Body of pancreas (tissue), 4 donors: Measurements from ENCODE around the gene VAMP4.

Experiments used
- POLR2A ChIP-seq, 3 donors: fragments of 450-650 bp; IDR thresholded peaks; one replicate each; pipeline ENCODE4 v1.6.1; 2016; ENCODE audit warnings: antibody characterized with exemption in 3 of 3, mild to moderate bottlenecking in 2 of 3
- TF ChIP-seq, protein P1 (sequence below), 7 experiments: fragments of 450-650 bp in 4 of 7; fragments of 200-600 bp in 3 of 7; sonication (generic) in 3 of 7; IDR thresholded peaks; one replicate each; pipeline ENCODE4 v1.5.1; 2016 to 2019; ENCODE audit warnings: antibody characterized with exemption in 7 of 7

DNA sequence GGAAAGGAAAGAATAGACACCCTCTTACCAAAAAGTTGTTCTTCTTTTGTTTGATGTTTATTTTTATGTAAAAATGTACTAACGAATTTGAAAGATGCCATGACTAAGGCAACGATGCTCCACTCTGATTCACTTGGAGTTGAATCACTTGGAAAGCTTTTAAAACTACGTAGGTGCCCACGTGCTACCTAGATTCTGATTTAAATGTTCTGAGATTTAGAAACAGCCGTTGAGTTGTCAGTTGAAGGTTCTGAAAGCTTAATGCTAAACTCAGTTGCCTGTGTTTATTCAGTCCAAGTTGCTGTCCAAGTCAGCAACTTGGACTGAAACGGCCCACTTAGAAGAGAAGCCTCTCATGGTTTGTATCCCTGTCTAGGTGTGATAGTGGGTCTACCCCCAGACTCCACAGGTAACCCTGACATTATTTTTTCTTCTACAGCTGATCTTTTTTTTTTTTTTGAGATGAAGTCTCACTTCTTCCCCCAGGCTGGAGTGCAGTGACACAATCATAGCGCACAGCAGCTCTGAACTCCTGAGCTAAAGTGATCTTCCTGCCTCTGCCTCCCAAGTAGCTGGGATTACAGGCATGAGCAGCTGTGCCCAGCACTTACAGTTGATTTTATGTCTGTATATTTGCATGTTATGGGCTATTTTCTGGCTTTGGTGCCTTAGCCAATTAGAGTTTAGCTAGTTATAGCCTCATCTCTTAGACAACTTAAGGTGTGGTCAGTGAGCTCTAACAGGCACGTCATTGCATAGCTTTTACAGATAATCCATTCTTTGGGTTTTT is 1.4 kb upstream of the VAMP4 start:
- TF ChIP-seq, protein P1, sequence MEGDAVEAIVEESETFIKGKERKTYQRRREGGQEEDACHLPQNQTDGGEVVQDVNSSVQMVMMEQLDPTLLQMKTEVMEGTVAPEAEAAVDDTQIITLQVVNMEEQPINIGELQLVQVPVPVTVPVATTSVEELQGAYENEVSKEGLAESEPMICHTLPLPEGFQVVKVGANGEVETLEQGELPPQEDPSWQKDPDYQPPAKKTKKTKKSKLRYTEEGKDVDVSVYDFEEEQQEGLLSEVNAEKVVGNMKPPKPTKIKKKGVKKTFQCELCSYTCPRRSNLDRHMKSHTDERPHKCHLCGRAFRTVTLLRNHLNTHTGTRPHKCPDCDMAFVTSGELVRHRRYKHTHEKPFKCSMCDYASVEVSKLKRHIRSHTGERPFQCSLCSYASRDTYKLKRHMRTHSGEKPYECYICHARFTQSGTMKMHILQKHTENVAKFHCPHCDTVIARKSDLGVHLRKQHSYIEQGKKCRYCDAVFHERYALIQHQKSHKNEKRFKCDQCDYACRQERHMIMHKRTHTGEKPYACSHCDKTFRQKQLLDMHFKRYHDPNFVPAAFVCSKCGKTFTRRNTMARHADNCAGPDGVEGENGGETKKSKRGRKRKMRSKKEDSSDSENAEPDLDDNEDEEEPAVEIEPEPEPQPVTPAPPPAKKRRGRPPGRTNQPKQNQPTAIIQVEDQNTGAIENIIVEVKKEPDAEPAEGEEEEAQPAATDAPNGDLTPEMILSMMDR (IDR thresholded peaks at IDR 0.05) = no peak
- TF ChIP-seq POLR2A (IDR thresholded peaks at IDR 0.05) = no peak
